GM19397 (cell line): ENCODE measurements around the gene PAX7.
"Not testable (repeated sequence)": the region's sequence is repeated elsewhere in the genome, so short reads cannot be mapped to it uniquely, and the experiment has no call there.

Experiments
- ATAC-seq: cut with Tn5 transposase; IDR thresholded peaks from one replicate; pipeline ENCODE4 v1.9.1; 2021; ENCODE audit warnings: mild to moderate bottlenecking, moderate library complexity; ENCODE audit not compliant: unreplicated experiment

The PAX7 gene

GRCh38 chr1:18657506-18658201 is 27.0 kb downstream of the PAX7 start:
- ATAC-seq: no peak

DNA sequence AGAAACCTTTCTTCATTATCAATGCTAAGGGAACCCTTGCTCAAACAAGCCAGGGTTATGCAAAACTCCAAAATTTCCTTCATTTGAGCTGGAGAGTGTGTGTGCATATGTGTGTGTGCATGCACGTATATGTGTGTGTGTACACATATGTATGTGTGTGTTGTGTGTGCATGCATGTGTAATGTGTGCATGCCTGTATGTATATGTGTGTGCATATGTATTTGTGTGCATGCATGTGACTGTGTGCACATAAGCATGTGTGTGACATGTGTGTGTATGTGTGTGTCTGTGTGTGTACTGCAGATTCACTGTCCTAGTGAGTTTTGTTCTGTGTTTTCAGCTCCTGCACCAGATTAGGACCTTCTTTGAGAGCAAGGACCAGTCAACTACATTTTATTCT is 28.2 kb downstream of the PAX7 start:
- ATAC-seq: no peak

GRCh38 chr1:18661404-18662285 is 31.0 kb downstream of the PAX7 start:
- no peak for ATAC-seq

DNA sequence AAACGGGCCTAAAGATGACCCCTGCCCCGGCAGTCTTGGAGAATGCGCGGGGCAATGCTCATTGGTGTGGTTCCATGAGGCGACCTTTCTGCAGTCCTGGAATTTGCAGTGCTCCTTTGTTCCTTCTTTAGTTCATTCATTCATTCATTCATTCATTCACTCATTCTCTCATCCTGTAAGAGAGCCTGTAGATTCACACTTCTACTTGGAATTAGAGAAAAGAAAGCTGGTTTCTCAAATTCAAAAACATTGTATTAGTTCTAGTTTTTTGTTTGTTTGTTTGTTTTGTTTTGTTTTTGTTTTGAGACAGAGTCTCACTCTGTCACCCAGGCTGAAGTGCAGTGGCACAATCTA is 31.6 kb downstream of the PAX7 start:
- no peak for ATAC-seq

DNA sequence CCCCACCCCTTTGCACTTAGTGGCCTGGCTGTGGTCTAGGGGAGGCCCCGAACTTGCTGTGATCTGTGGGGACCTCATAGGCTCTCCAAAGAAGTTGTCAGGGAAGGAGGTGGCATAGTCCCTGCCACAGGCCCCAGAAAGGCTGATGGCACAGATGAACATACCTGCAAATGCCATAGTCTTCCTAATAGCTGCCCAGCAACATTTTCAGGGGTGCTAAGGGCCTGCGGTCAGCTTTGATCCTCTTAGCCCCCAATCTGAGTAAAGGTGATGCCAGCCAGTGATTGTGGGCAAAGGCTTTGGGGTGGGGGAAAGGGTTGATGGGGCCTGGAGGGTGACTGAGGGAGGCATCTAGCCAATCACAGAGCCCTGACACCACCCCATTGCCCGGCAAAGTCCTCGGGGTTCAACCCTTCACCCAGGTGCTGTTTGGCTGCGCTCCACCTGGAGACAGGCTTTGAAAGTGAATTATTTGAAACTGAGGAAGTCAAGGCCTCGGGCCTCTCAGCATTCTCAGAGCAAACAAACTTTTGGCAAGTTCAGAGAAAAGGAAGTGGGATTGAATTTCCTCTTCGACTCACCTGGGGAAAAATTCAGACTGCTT is 35.8 kb downstream of the PAX7 start:
- ATAC-seq: no peak

GRCh38 chr1:18667333-18667732 is 36.7 kb downstream of the PAX7 start:
- no peak for ATAC-seq

DNA sequence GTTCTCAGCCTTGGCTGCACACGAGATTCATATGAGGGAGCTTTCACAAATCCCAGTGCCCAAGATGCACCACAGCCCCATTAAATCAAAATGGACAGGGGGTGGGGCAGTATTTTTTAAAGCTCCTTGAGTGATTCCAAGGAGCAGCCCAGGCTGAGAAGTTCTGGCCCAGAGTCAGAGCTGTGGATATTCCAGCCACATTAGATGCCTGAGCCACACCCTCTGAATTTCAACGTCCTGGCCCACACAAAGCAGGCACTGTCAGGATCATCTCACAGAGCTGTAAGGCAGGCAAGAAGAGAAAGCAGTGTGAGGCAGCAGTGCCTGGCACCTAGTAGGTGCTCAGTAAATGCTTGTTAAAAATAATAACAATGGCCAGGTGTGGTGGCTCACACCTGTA is 37.4 kb downstream of the PAX7 start:
- no peak for ATAC-seq

DNA sequence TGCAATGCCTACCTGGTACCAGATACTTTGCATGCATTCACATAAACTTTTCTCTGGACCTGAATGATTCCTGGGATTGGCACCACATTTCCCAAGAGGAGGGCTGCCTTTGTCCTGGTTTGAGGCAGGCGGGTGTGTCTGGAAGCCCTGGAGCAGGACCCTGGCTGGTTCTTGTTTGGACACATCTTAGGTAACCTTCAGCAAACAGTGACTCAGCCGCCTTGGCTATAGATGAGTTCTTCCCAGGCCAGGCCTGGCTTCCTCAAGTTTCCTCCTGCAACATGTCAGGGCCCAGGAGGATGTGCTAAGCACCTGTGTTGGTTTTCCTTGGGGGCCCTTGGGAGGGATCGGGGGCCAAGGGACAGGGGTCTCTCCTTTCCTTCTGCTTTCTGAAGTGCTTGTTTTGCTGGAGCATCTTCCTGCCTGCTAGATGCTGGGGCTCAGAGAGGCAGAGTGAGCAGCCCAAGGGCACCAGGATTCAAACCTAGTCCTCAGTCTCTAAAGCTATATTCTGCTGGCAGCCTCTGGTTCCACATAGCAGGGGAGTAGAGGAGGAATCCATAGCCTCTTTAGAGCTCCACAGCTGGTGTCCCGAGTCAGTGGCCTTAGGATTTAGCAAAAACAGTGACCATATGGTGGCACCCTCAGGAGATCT is 38.2 kb downstream of the PAX7 start:
- no peak for ATAC-seq

- no peak for ATAC-seq
These were observed 39.6 kb downstream of the PAX7 start for GRCh38 chr1:18670121-18670867.

- ATAC-seq: no peak
These were observed 40.2 kb downstream of the PAX7 start for GRCh38 chr1:18670868-18671225.

- no peak for ATAC-seq
These were observed 43.3 kb downstream of the PAX7 start for GRCh38 chr1:18673976-18674375.

DNA sequence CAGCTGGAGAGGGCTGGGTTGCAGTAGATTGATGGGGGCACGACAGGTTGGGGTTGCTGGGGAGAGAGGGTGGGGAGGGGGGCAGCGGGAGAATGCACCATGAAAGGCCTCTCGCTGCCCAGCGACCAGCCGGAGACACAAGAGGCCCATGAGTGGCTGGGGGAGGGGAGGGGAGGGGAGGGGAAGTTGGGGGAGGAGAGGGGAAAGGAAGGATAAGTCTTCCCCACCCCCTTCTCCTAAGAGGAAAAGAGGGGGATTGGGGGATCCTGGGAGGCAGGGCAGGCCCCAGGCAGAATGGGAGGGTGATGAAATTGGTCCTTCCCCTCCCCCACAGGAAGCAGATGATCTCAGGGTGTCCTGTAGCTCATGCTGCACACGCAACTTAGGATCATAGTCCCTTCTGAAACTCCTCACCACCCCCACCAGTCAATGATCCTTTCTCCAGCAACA is 45.7 kb downstream of the PAX7 start:
- no peak for ATAC-seq

- no peak for ATAC-seq
These were observed 50.8 kb downstream of the PAX7 start for GRCh38 chr1:18681423-18681835.

DNA sequence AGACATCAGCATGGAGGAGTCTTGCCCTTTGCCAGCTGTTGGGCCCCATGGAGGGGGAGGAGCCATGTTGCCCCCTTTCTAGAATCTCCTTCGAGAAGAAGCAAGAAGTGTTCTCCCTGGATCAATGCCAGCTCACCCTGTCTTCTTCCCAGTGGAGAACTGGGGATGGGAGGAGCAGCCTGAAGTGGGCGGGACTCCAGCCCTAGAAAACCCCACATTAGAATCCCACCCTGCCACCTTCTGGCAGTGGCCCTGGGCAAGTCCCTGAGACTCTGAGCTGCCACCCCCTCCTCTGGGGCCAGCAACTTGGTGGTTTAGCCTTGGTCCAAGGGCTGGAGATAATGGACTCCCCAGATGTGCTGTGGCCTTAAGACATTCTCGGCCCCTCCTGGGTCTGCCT is 51.7 kb downstream of the PAX7 start:
- no peak for ATAC-seq

DNA sequence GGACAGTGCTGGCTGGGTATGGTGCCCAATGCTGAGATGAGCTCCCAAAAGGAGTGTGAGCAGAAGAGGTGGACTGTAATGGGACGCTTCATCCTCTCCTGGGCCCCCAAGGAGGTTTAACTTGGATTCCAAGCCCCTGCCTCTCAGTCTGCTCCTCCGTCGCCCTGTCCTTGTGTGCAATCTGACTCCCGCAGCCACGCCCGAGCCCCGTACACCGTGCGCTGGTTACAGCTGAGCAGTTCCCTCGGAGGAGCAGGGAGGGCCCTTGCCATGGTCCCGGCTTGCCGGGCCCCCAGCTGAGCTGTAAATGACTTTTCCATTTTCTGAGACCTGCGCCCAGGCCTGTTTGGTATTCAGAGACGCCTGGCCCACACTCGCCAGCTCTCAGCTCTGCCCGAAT is 53.7 kb downstream of the PAX7 start:
- ATAC-seq: no peak

- no peak for ATAC-seq
These were observed 55.9 kb downstream of the PAX7 start for GRCh38 chr1:18686540-18686939.

DNA sequence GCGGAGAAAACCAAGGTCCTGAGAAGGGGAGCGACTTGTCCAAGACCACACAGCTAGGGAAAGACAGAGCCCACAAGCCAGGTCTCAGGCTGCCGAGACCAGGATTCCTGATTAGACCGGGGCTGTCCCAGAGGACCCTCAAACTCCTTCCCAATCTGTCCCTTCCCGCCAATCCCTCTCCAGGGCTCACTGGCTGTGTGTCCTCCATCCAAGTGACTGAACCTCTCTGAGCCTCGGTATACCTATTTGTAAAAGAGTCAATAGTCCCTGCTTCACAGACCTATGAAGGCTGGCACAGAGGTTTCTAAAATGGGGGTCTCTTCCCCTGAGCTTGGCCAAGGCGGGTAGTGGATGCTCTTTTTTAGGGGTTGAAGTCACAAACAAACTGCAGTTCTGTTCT is 56.6 kb downstream of the PAX7 start:
- ATAC-seq: no peak

- no peak for ATAC-seq
These were observed 61.0 kb downstream of the PAX7 start for GRCh38 chr1:18691648-18692047.

- ATAC-seq: no peak
These were observed 62.8 kb downstream of the PAX7 start for GRCh38 chr1:18693256-18694098.

GRCh38 chr1:18694289-18694688 is 63.6 kb downstream of the PAX7 start:
- ATAC-seq: not testable (repeated sequence)
